ENCODE measurements around the gene SDF4. TPM values are rescaled to one million over a fixed set of nuclear protein-coding genes. Genes with fewer than 3 reads are reported as not detected.

The SDF4 gene
- total RNA-seq, 4 donors from 2014 or later: 109 to 144 (median 138) TPM

DNA sequence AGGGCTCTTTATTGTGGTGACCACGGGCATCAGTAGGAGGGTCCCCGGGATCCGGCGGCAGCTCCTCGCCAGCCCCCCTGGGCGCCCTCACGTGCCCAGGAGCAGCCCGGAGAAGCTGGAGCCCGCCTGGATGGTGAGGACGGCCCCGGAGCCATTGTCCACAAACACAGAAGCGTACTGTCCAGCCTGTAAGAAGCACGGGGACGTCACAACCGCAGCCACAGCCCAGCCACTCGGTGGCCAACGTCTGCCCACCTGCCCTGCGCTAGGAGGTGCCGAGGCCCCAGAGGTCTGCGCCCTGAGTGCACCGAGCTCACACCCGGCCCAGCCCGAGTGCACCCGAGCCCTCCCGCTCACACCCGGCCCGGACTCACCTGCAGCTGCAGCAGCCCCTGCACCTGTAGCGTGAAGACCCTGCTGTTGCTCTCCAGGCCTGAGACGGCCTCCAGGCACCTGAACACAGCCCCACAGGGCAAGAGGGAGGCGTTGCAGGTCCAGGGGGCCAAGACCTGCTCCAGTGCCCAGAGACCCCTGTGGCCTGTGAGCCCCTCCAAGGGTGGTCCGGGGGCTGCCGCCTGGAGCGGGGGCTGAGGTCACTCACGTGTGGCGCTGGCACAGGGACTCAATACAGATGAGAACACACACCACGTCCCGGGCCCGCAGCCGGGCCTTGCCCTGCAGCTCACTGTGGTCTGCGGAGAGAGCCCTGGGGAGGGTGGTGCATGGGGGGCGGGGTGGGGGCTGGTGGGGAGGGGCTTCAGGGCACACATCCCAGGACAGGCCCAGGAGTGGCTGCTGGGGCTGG is 10.9 kb upstream of the SDF4 start:
- 90 to 94% methylated on average over 11 to 29 of the region's 41 CpGs for WGBS, 2 donors
- Histone ChIP-seq H3K27me3 (no peaks in the 10 kb centered on the region), H3K27ac (no peak overlapping the region), H3K4me3 (replicated peaks in 1 of 3) (no peak overlapping the region), H3K9me3 (no peaks in the 10 kb centered on the region), H3K36me3 (no peaks in the 10 kb centered on the region), H3K4me1 (peaks cover 0 to 14% of the 10 kb centered on the region in 2 donors)
- no peak for TF ChIP-seq POLR2A (IDR thresholded peaks at IDR 0.05)
- TF ChIP-seq, protein P1, sequence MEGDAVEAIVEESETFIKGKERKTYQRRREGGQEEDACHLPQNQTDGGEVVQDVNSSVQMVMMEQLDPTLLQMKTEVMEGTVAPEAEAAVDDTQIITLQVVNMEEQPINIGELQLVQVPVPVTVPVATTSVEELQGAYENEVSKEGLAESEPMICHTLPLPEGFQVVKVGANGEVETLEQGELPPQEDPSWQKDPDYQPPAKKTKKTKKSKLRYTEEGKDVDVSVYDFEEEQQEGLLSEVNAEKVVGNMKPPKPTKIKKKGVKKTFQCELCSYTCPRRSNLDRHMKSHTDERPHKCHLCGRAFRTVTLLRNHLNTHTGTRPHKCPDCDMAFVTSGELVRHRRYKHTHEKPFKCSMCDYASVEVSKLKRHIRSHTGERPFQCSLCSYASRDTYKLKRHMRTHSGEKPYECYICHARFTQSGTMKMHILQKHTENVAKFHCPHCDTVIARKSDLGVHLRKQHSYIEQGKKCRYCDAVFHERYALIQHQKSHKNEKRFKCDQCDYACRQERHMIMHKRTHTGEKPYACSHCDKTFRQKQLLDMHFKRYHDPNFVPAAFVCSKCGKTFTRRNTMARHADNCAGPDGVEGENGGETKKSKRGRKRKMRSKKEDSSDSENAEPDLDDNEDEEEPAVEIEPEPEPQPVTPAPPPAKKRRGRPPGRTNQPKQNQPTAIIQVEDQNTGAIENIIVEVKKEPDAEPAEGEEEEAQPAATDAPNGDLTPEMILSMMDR (IDR thresholded peaks at IDR 0.05): no peak
- no peak for DNase-seq
- intact Hi-C loops (cut with DNase I): no loop called here

DNA sequence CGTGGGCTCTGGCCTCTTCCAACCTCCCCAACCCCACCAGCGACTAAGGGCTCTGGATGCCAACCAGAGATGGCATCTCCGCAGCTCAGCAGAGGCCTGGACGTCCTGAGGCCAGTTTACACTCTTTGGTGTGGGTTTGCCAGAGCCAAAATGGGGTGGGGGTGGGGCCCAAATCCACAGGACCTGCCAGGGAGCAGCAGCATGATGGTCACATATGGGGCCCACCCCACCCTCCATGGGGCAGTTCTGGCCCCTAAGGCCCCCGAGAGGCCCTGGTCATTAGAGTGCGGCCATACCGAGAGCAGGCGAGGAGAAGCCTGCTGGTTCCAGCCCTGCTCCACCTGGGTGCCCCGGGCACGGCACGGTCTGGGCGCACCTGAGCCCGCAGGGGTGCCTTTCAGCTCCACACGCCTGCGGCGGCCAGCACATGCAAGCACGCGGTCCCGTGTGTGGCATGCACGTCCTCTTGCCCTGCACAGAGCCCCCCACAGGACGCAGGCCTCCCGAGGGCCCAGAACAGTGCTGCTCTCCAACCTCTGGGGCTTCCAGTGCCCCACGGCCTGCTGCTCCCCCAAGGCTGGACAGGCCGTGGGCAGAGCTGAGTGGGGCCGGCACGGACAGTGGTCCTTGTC is 9.9 kb upstream of the SDF4 start:
- Histone ChIP-seq H3K36me3 (no peaks in the 10 kb centered on the region), H3K4me1 (peaks cover 8 to 20% of the 10 kb centered on the region in 2 donors), H3K4me3 (replicated peaks in 1 of 3) (no peak overlapping the region), H3K27me3 (no peaks in the 10 kb centered on the region), H3K9me3 (no peaks in the 10 kb centered on the region), H3K27ac (no peak overlapping the region)
- 76 to 87% methylated on average over 6 to 8 of the region's 26 CpGs for WGBS, 2 donors
- intact Hi-C loops (cut with DNase I): no loop called here
- TF ChIP-seq, protein P1 (IDR thresholded peaks at IDR 0.05): no peak
- DNase-seq: no peak

DNA sequence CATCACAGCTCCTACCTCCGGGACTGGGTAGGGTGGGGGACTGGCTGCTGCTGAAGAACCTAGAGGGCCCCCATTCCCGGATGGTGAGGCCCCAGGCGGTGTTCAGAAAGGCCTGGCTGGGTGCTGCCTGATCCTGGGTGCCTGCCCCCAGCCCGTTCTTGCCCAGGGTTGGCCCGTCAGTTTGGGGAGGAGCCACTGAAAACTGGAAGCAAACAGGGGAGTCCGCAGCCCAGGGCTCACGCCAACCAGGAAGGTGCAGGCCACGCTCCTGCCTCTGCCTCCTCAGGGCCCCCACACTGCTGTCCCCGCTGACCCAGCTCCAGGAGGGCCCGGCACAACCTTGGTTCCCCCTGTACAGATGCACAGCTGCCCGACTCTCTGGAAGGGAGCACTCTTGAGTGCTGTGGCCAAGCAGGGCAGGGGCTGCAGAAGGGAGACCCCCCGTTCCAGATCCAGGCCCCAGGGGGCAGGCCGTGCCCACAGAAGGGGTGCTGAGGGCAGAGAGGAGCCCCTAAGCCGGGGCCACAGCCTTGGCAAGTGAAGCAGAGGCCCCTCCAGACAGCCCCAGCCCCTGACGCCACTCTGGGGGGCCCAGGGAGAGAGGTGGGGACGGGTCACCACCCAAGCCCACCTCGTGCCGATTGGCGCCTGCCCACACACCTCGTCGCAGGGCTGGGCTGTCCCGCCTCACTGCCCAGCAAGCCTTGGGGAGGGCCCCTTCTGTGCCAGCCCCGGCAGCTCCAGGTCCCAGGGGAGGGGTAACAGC is 9.2 kb upstream of the SDF4 start:
- Histone ChIP-seq H3K4me3 (replicated peaks in 1 of 3) (no peak overlapping the region), H3K4me1 (peaks cover 8 to 16% of the 10 kb centered on the region in 2 donors), H3K27me3 (no peaks in the 10 kb centered on the region), H3K9me3 (no peaks in the 10 kb centered on the region), H3K27ac (no peak overlapping the region), H3K36me3 (no peaks in the 10 kb centered on the region)
- intact Hi-C loops (cut with DNase I): no loop called here
- 56 to 63% methylated on average over 11 to 13 of the region's 23 CpGs for WGBS, 2 donors
- DNase-seq: no peak
- TF ChIP-seq, protein P1 (IDR thresholded peaks at IDR 0.05): no peak
- TF ChIP-seq POLR2A (IDR thresholded peaks at IDR 0.05): no peak

DNA sequence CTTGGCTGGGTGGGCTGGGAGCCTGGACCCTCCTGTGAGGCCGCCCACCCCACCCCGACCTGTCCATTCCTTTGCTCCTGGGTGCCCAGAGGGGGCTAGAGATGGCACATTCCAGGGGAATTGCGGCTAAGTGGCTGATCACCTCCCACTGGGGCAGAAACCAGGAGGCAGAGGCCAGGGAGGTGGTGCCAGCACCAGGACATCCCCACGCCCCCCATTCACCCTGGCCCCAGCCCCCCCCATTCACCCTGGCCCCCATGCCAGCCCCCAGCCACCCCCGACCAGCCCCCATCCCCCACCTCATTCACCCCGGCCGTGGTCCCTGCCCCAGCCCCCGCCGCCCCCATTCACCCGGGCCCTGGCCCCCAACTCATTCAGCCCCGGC is 8.5 kb upstream of the SDF4 start:
- Histone ChIP-seq H3K27ac (no peak overlapping the region), H3K9me3 (no peaks in the 10 kb centered on the region), H3K36me3 (no peaks in the 10 kb centered on the region), H3K4me1 (peaks cover 8 to 16% of the 10 kb centered on the region in 2 donors), H3K27me3 (no peaks in the 10 kb centered on the region), H3K4me3 (replicated peaks in 1 of 3) (no peak overlapping the region)
- TF ChIP-seq POLR2A (IDR thresholded peaks at IDR 0.05): no peak
- TF ChIP-seq, protein P1 (IDR thresholded peaks at IDR 0.05): no peak
- WGBS, 2 donors: 60 to 100% methylated on average over 1 to 2 of the region's 11 CpGs
- no peak for DNase-seq
- intact Hi-C loops (cut with DNase I): no loop called here
